Activated T-cell treated with anti-CD3 and anti-CD28 coated beads, Interleukin-2, amount 50 U/mL, for 48 hours (primary cell): ENCODE results near the gene AMPH.

Experiments used
- DNase-seq, 2 experiments: peaks; one replicate each; pipeline ENCODE4 v3.0.0-alpha.2; 2020

AMPH gene

DNA sequence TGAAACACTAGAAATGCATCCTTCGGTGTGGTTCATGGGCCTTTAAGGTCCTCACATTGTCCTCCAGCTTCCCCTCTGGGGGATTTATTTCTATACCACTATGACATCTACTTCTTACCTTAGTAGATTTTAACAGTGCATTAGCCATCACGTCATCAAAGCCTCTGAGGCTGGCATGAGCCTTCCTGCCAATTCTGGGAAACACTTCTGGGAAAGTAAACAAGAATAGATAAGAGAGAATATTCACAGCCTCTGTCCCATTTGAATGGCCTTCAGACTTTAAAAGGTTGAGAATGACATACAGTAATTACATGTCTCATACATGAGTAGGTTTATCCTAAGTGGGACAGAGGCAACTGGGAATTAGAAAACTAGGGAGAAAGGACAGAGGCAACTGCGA lies 89.7 kb downstream of the AMPH start:
- DNase-seq, result no peak

DNA sequence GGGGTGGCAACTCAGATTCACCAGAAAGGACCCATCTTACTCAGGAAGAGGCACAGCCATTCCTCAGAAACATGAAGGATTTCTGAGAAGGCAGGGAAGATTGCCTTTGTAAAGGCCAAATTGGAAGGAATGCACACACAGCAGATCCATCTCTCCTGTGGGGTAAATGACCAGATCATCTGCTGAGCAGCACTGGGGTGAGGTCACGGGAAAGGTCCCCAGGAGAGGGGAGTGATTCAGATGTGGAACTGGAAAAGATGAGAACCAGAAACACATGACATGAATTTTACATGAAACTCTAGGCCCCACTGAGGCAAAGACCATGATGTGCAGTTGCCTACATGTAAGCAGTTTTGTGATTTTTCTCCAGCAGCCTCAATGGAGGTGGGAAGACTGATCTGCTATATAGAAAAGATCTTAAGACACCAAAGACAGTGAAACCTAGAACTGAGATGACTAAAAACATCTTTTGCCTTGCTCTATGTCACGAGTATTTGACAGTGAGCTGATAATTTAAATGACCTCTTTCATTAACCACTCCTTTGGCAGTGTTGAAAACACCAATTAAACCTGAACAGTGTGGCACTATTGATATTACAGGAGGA lies 91.6 kb downstream of the AMPH start:
- DNase-seq, result no peak

DNA sequence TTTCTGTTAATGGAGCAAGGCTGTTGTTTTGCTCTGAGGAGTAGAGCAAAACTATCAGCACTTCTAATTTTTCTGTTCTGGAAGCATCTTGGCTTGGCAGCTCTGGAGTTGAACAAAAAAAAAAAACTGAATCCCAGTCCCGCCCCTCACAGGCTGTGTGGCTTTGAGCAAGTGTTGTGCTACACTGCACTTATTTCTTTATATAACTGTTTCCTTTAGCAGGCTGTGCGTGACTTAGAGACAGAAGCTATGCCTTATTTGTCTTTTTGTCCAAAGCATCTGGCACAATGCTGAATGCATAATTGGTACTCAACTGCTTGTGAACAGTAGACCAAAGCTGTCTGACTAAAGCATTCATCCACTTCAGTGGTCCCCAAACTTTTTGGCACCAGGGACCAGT lies 96.1 kb downstream of the AMPH start:
- DNase-seq, result no peak

DNA sequence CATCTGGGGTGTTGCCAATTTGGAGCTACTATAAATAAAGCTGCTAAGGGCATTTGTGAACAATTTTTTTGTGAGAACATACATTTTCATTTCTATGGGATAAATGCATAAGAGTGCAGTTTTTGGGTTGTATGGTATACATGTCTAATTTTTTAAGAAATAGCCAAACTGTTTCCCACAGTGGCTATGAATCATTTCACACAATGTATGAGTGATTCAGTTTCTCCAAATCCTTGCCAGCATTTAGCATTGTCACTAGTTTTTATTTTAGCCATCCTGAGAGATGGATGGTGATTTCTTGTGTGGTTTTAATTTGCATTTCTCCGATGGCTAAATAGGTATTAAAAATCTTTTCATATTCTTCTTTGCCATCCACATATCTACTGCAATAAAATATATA lies 105.3 kb downstream of the AMPH start:
- DNase-seq, result no peak

DNA sequence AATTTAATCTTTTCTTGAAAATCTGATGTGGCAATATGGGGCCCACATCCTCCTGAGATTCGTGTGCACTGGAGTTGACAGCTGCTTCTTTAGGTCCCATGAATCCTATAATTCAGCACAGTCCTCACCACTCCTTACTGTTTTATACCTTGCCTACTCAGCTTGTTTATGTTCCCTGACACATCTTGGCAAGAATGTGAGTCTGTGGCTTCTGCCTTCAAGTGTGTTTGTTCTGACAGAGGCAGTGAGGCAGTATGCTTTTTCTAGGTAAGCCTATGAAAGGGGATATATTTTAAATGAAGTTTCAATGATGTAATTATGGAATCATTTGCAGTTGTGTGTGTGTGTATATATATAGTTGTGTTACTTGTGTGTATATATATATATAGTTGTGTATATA lies 106.4 kb downstream of the AMPH start:
- DNase-seq, result no peak

DNA sequence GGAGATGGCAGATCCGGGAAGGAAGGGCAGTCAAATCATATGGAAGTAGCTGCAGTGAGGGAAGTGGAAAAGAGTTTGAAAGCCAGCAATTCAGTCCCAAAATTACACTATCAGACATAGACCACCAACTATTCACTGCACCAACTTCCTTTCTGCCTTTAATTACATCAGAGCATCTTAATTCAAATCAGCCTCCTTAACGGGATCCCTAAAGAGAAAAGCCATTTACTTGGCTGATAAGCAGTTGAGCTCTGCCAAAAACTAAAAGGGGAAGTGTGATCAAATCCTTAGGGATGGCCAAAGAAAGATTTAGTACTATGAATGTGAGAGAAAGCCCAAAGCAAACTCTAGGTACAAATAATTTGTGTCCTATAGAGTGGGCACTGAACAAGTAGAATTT lies 110.4 kb downstream of the AMPH start:
- no peak for DNase-seq

DNA sequence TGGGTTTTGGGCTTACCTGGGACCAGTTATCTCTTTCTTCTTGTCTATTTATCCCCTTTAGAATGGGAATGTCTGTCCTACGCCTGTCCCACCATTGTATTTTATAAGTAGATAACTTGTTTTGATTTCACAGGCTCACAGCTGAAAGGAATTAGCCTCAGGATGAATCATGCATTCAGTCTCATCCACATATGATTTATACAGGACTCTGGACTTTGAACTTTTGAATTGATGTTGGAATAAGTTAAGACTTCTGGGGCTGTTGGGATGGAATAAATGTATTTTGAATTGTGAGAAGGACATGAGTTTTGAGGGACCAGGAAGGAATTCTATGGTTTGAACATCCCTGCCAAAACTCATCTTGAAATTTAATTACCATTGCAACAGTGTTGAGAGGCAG lies 112.6 kb downstream of the AMPH start:
- DNase-seq, result no peak

DNA sequence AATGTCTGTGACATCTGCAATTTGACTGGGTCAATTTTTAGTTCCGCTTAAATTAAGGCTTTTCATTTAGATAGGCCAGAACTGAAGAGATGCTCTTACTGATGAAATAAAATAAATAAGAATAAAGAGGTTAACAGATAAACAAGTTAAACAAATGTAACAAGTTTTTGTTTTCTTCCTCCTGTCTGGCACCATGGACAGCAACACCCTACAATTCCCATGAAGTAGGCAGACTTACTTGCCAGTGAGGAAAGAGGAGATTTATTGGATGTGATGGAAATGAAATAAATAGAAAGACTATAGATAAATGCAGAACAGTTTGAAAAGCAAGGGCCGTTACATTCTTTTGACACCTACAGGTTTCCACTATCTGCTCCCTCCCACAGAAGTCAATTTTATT lies 118.5 kb downstream of the AMPH start:
- DNase-seq, result no peak

DNA sequence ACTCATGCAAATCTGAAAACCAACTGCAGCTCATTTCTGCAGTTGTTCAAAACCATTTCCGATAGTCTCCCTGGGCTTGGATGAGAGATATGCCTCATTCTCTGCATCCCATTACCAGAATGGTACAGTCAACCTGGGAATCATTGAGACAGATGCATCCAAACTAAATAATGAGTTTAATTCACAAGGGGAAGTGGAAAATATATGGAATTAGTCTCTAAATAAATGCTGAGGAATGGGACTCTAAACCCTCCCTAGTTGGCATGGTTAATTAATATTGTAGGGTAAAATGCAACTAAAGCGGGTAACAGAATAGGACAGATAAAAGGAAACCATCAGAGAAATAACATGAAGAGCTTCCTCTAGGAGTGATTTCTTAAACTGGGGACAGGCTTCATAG lies 118.9 kb downstream of the AMPH start:
- no peak for DNase-seq

DNA sequence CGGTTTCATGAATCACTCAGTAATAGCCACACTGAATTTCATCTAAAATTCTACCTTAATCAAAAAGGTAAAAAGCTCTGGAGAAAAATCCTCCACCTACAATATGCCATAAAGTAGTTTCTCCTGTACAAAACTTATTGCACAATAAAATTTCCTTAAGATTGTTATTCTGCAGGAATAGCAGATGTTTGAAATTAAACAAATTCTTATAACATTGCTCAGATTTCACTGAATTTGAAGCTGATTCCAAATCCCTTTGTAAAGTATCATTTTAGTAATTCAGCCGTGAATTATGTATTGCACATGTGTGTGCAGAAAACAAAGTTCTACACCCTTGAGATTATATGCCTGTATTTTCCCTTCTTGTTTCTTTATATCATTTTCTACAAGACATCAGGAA lies 123.8 kb downstream of the AMPH start:
- no peak for DNase-seq

DNA sequence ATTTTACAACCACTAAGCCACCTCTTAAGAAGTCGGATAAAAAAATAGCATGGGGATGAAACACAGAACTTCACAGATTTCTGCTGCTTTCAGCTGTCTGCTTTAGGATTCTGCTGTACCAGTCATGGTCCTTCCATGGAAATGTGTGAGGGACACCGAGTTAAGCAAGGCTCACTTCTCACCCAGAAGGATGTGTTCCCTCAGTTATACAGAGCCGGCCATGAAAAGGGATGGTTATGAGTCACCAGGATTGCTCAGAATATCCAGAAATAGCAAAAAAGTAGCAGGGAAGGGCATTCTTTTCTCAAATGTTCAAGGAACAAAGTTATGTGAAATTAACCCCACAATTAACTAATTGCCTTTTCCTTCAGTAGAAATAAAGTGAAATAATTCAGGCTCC lies 124.4 kb downstream of the AMPH start:
- DNase-seq, result no peak

DNA sequence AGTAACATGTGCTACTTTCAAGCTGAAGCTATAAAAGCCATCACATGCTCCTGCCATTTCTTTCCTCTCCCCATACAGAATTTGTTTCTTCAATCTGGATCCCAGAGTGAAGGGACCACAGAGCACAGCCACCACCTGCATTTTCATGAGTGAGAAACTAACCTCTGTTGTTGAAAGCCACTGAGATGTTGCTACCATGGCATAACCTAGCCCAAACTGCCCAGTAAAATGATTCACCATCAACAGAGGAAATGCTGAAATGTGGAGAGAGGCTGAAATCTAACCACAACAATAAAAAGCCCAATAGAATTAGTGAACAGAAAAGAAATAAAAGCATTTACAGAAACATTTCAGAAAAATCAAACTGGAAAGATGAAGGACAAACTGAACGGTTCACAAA lies 125.2 kb downstream of the AMPH start:
- DNase-seq, result no peak

DNA sequence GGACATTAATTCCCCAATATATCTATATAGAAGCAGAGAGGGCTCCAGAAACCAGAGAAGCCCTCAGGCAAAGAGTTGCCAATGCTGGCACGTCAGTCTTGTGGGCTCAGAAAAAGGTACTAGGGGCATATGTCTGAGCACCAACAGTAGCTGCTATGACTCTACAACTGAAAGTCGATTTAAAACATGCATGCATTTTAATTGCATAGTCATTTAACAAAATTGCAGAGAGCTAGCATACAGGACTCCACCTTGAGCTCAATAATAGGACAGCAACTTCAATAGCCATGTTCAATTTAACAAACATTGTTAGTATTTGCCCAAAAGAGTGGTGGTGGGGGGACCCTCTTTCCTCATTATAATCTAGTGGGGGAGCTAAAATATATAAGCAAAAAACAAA lies 126.5 kb downstream of the AMPH start:
- DNase-seq, result no peak

DNA sequence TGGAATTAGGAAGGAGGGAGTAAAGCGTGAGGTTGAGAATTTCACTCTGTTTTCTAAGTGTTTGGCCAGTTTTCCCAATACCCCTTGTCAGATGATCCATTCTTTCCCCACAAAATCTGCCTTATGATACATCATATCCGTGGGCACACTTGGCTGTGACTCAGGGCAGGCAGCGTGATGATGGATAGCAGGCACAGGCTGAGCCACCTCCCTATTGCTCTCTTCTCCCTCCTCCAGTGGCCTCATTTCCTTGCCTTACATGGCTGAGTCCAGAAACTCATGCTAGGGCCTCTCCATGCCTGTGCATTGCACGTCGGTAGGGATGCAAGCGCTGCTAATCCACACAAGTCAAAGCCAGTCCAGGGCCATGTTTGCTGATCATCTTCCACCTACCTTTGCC lies 128.3 kb downstream of the AMPH start:
- DNase-seq, result no peak

DNA sequence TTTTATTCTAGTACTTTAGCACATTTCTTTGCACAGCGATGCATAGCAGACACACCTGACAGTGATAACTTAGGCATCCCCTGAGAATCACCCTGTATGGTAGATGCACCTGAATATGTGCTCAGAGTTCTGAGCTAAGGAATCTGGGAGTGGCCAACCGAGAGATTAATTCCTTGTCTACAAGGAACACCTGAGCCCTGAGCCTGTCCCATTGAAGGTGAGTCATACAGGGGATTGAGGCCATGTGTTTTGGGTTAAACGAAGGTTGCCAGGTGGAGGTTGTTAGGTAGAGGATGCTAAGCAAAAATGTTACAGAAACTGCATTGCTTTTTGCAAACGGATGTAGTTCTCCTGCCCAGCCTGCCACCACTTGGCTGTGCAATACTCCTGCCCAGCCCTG lies 128.9 kb downstream of the AMPH start:
- DNase-seq, result no peak

DNA sequence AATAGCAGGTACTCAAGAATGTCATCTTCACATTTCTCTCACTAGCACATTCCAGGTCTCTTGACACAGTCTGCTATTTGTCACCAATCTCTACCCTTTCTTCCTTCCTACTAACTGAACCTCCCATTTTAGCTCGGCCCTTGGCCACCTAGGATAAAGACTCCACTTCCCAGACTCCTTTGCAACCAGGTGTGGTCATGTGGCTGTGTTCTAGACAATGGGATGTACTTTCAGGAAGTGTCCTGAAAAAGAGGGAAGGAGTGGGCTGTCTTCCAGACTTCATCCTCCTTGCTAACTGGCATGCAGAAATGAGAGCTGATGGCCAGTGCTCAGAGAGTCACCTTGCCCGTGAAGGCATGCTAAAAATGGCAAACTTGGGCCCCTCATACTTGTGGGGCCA lies 139.2 kb downstream of the AMPH start:
- DNase-seq, result no peak

DNA sequence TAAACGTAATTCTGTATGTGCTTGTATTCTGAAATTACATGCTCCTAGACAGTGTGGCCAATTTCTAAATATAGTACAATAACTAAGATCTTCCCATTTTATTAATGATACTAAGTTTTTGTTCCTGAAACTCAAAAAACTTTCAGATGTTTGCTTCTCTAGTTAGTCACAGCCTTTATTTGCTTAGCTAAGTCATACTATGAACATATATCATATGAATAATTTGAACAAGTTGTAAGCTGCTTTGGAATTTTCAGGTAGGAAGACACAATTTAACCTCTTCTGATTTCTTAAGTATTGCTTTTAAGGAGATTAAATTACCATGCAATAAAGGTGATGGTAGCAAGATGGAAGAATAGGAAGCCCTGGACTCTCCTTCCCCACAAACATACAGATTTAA lies 148.7 kb downstream of the AMPH start:
- no peak for DNase-seq

DNA sequence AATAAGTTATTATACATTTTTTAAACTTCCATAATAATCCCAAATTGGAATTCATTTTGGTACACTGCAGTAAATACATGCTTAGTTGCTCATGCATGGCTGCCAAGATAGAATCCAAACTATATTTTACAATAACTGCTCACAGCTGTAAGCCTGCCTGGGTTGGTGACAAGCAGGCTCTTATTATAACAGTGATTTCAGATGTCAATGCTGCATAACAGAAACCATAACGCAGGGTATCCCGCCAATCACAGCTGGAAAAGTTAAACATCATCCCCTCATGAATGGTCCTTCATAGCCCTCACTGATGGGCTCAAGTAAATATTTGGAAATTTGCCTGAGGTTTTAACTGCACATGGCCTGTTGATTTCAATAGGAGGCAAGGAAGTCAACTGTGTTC lies 149.8 kb downstream of the AMPH start:
- no peak for DNase-seq

DNA sequence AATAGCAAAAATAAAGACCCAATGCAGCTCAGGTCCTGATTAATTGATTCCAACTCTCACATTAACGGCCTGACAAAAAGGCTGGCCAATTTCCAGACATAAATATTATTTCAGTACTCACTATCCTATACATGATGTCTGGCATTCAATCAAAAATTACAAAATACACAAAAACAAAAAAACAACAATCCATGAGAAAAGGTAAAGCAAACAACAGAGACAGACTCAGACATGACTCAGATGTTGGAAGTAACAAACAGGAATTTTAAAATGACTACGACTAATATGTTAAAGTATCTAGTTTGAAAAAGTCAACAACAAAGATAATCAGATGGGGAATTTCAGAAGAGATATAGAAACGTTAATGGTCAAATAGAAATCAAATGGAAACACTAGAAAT lies 152.8 kb downstream of the AMPH start:
- no peak for DNase-seq

DNA sequence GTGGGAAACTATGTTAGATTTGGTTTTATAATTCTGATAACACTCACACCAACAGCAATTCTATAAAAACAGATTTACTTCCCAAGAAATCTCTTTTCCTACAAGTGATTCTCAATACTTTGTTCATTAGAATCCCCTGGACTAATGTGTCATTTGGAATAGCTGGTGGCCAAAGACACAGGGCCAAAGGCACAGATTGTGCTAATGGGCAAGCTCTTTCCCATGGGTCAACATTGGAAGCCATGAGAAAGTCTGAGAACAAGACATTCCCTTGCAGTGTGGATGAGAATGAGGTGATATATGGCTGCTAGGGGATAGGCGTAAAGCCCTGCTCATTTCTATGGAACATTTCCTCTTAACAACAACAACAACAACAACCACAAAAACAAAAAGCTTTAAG lies 153.8 kb downstream of the AMPH start:
- DNase-seq, result no peak

DNA sequence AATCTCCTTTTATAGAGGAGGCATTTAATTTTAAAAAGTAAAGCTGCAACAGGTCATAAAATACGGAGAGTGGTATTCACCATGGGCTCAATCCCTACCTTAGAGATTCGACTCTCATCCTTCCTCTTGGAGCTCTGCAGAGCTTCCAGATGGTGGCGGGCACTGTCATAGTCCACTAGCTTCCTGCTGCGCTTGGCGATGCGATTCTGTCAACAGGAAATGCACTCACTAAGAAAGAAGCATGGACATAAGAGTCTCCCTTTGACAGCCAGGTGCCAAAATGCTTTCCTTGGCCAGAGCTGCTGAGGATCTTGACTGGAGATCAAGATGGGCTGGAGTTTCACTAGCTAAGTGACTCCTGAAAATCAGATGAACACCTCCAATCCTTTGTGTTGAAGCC lies 154.4 kb downstream of the AMPH start:
- no peak for DNase-seq

DNA sequence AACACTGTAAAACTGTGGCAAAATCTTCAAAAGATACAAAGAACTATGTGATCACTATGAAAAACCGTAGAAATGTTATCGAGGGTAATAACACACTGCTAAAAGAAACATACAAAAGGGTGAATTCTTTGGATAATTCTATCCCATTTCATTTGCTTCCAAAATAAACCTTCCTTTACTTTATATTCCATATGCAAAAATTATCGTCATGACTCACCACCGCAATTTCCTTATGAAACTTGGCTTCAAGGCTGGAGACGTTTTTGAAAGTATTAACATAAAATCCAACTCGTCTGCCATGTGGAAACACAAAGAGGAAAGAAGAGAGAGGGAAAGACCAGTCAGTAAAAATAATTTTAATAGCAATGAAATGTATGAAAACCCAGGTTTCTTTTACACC lies 165.2 kb downstream of the AMPH start:
- no peak for DNase-seq

DNA sequence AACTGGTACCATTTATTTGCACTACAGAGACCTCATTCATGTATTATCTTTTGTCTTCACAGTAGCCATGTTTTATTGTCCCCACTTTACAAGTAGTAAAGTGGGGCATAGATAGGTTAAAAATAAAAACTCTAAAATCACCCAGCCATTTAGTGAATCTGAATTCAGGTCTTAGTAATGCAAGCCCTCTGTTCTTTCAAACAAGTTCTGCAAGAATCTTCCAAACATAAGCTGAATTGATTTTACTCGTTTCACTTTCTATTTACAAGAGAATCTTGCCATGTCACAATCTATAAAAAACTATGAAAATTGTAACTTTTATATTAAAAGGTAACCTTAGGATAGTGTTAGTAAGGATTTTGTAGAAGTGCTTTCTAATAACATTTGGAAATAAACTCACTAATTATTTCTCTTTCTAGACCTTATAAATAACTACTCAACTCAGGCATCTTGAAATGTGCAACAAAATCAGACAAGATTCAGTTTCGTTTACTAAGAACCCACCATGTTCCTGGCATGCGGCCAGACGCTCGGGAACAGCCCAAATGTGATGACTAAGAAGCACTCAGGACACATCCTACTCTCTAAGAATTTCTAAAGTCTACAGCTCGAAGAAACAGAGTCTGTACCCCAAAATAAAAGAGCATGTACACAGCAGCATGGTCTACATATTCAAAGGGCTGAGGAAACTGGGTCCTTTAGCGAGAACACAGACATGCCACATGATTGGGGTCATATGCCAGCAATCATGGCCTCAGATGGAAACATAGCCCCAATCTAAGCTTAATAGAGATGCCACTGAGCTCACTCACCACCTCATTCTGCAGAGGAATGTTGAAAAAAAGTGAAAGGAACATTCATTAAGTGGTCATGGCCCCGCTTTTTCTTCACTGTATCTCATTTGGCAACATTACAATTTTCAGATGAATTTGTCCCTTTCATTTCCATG lies 167.6 kb downstream of the AMPH start:
- DNase-seq, result peak; percentile 89 to 90

DNA sequence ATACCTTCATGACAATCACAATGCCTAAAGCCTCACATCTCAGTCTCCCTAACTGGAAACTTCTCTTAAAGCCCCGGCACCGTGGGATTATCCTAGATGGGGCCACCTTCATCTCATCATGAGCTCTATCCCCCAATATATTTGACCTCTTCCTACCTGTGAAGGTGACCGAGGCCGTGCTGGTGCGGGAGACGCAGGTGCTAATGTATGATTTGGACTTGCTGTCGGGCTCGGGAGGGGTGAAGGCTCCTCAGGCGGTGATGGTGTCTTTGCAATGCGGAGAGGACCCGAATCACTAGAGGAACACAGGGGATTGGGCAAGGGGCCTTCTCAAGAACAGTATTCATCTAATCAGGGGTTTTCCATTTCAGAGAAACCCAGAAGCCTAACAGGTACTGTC lies 168.4 kb downstream of the AMPH start:
- no peak for DNase-seq

DNA sequence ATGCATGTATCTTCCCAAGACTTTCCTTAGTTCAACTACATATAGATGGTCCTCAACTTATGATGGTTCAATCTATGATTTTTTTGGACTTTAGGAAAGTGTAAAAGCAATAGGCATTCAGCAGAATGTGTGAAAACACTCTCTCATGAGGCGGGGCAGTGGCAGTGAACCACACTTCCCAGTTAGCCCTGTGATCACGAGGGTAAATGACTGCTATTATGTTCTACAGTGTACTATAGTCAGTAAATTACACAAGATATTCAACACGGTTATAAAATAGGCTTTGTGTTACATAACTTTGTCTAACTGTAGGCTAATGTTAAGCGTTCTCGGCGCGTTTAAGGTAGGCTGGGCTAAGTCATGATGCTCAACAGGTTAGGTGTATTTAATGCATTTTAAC lies 169.3 kb downstream of the AMPH start:
- no peak for DNase-seq
